Measurements from ENCODE around the gene FICD.
"Not testable (repeated sequence)": the region's sequence is repeated elsewhere in the genome, so short reads cannot be mapped to it uniquely, and the experiment has no call there.

The FICD gene

DNA sequence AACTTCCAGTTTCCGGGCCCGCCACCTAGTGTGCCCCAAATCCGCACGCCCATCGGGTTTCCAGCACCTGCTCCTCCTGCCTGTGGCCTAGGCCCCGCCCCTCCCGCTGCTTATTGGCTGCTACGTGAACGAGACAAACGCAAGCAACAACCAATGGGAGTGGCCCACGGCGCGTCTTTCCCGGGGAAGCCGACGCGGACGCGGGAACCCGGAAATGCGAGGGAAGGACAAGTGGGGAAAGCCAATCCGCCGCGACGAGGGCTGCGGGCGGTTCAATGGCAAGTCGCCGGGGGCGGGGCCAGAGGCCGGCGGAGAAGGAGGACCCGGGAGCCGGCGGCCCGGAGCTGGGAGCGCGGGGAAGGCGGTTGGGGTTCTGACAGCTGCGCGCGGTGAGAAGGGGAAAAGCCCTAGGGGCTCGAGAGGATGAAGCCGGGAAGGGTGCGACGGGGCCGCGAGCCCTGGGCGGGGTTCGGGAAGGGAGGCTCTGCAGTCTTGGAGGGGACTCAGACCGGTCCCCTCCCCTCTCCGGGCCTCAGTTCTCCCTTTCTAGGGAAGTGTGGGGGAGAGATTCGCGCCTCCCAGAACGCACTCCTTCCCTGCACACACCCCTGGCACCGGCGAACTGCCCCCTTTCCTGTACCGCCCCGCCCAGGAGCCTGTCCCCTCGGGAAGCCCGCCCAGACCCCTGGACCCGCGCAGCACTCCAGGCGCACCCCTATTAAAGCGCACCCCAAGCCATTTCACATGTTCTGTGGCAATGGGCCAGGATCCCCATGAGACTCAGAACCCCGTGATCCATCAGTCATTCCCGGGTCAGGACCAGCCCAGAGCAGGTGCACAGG is at the start of gene FICD:
Gene FICD, plus strand, starts transcription at position 305 of the 842 bp plus-strand sequence. CDS start 1,696 bp downstream, outside the sequence.
- DNase-seq (ENCODE audit: low spot score), result peak; percentile 98

DNA sequence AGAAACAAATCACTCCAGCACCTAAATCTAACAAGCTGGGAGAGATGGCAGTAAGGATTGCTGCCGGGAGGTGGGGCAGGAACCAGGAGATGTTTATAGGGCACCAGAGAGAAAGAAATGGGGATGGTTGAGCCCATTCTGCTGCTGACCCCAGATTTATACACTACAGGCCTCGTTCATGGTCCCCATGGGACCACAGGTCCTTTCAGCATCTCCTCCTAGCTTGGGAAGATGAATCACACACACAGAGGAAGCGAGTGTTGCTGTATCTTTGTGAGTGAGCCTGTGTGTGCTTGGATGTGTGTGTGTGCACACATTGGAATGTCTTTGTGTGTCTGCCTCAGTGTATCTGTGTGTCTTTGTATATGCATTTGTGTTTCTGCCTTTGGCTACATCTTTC is 49.7 kb upstream of the FICD start:
- DNase-seq (ENCODE audit: low spot score), result no peak

DNA sequence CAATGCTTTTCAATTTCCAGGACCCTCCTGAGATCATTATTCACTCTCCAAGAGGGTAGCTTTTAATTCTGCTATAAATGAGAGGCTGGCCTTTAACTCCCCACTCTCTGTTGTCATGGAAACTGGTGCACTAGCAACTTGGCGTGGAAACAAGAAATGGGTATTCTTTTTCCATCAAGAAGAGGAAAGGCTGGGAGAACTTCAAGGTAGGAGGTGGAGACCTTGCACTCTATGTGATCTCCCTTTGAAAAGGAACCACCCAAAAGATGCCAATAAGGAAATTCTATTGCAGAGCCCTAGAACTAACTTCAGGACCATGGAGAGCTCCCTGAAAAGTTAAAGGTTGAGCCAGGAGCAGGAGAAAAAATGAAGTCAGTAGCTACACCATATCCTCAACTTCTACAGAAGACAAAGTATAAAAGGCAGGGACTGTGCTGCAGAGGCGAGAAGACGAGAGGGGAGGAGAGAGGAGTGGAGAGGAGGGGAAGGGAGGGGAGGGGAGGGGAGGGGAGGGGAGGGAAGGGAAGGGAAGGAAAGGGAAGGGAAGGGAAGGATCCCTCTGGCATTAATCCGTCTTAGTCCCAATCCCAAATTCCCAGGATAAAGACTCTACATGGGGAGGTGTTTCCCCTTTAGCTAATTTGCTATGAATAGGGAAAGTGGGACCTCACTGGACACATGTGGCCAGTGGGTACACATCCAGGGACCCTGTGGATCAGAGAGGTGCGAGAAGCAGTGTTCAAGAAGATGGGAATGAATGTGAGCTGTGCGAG is 46.7 kb upstream of the FICD start:
- DNase-seq (ENCODE audit: low spot score), result peak; percentile 7

DNA sequence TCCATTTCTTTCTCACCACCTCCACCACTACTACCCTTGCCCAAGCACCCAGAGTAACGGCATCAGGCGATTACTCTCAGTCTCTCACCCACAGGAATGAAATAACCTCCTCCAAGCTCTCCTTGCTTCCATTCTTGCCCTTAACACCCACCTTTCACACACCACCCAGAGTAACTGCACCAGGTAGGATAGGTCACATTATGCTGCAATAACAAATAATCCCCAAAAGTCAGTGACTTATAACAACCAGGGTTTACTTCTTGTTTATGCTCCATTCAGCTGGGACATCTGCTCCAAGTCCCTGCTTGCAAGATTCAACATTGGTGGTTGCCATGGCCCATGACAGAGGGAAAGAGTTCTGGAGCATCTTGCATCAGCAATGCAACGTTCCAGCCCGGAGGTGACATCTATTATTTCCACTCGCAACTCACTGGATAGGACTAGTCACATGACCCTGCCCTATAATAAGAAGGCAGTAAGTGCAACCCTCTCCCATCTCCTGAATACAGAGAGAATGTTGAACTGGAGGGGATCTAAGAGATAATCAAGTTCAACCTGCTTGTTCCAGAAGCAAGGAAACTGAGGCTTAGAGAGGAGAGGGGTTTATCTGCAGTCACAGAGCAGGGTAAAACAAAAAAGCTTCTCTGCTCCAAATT is 41.5 kb upstream of the FICD start:
- DNase-seq (ENCODE audit: low spot score), result no peak

DNA sequence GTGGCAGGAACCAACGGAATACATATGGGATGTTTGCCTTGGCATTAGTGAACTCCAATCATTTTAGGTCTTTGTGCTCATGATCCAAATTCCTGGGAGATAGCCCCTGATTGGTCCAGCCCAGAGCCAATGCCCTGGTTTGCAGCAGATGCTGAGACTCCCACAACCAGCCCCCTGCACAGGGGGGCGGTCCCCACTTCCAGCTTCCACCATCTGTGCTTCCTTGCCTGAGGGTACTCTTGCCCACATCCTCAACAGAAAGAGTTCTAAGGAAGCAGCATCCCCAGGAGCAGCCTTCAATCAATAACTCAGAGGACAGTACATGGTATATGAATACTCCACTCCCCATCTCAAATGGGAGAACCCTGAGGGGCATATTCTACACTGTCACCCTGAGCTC is 39.7 kb upstream of the FICD start:
- DNase-seq (ENCODE audit: low spot score), result no peak

DNA sequence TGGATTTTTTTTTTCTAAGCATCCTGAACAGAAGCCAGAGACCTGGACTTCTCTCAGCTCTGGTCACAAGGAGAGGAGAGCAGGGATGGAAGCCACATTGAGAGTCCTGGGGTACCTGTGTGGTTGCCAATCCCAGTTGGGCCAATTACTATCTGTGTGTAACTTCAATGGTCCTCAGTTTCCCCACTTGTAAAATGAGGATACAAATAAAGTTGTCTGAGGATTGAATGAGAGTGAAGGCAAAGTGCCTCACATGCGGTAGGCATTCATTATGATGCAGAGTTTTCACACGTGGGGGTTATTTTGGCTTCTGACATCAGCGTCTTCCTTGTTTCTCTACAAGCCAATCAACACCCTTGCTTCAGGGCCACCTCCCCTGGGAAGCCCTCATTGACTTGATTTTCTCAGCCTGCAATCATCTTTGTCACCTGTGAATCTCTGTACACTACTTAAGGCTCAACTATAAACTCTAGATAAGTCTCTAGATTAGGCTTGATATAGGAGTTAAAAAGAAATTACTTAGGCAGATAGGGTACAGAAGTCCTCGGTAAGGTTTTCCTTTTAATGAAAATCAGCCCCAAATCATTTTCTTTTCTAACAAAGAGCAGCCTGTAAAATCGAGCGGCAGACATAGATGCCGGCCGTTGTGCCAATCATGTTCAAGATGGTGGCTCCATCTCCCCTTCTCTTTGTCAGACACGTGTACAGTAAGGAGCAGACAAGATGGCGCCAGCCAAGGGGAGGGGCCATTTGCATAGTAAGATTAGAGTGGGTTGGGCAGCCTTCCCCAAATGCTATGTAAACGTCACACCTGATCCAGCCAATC is 37.8 kb upstream of the FICD start:
- DNase-seq (ENCODE audit: low spot score), result no peak

DNA sequence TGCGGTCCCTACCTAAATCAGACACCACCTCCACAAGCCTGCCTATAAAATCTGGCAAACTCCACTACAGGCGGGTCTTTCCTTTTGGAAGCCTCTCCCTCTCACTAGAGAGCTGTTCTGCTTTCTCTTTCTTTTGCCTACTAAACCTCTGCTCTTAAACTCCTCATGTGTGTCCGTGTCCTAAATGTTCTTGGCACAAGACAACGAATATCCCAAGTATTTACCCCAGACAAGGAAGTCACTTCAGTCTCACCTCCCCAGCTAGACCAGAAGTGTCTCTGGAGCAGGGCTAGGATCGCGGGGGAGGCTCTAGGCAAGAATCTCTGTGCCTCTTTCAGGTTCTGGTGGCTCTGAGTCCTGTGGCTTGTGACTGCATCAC is 37.2 kb upstream of the FICD start:
- no peak for DNase-seq (ENCODE audit: low spot score)

DNA sequence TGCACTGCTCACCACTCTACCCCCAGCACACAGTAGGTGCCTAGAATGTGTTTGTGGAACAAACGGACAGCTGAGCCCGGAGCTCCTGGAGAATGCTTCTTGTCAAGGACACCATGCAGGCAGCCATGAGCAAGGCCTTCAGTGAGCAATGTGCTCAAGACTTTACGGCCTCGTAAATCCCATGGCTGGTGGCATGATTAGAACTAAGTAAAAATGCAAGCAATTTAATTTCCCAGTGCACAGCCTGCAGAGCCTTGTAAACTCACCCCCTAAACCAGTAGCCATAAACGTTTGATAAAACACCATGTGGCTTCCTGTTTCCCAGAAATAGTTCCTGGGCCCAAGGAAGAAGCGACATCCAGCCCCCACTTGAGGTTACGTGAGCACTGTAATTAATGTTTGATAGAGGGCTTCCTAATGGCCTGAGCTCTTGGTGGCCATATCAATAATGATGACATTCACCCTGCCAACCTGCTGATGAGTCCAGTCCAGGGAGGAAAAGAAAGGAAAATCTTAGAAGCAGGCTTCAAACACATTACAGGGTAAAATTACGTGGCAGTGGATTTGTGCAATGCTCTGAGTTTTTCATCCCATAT is 36.4 kb upstream of the FICD start:
- DNase-seq (ENCODE audit: low spot score), result no peak

DNA sequence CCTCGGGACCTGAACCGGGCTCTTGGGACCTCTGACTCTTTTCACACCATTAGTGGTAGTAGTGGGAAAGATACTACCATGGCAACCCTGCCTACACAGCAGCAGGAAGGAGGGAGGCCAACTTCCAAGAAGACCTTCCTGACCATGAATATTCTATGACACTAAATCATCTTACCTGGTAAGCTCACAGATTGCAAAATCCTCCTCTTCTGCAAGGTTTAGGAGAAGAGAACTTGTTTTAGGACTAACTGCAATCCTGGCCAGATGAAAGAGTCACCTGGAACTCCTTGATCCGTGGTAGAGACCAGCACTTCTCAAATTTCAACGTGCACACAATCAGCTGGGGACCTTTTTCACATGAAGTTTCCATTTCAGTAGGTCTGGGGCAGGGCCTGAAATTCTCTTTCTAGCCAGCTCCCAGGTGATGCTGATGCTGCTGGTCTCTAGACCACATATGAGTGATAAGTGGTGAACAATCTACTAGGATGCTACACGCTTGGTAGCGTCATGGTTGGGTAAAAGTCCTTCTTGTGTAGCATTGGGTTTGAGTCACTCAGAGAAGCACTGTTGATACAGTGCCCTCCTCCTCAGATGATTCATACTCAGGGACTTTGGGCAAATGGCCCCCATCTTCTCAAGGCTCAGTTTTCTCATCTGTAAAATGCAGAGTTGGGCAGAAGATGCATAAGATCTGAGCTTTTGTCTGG is 35.6 kb upstream of the FICD start:
- no peak for DNase-seq (ENCODE audit: low spot score)

DNA sequence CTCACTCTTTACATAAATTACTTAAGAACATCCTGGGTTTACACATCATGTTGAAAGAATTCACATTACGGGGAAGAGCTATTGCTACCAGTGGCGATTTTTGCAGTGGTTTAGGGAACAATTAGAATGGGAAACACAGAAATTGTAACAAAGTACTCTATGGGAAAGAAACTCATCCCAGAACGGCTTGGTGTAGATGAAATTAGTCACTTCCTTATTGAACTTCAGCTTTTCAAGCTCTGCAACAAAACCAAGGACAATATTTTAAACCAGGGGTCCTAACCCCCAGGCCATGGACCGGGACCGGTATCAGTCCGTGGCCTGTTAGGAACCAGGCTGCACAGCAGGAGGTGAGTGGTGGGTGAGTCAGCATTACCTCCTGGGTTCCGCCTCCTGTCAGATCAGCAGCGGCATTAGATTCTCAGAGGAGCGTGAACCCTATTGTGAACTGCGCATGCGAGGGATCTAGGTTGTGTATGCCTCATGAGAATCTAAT is 32.3 kb upstream of the FICD start:
- DNase-seq (ENCODE audit: low spot score), result no peak

DNA sequence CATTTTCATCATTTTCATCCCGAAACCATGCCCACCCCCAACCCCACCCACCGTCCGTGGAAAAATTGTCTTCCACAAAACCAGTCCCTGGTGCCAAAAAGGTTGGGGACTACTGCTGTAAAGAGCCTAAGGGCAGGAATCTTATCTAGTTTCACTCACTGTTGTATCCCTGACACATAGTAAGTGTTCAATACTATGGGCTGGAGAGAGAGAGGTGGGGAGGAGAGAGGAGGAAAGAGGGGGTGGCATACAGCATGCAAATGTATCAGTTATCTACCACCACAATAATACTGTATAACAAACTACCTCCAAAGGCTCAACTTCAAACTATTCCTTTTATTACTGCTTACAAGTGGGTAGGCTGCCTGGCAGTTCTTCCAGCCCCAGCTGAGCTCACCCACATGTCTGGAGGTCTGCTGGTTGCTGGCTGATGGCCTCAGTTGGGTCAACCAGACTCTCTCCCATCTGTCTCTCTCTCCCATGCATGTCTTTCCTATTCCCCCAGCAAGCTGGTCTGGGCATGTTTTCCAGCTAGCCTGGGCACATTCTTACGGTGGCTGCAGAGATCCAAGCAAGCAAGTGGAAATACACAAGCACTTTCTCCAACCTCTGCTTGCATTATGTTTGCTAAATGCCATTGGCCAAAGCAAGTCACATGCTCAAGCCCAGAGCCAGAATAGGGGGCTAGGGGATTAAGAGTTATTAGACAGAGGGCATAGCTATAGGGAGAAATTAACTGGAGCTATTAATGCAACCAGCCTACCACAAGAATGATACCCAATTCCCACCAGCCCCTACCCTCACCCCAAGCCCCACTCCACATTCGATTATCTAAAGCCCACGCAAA is 31.6 kb upstream of the FICD start:
- DNase-seq (ENCODE audit: low spot score), result no peak

DNA sequence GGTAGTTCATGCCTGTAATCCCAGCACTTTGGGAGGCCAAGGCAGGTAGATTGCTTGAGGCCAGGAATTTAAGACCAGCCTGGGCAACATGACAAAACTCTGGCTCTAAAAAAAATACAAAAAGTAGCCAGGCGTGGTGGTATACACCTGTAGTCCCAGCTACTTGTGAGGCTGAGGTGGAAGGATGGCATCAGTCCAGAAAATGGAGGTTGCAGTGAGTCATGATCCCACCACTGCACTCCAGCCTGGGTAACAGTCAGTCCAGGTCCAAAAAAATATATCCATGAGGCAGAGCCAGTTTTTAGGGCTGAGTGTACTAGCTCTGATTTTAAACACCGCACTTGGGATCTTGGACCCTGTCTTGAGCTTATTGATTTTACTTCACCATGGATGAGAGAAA is 30.6 kb upstream of the FICD start:
- DNase-seq (ENCODE audit: low spot score), result no peak

DNA sequence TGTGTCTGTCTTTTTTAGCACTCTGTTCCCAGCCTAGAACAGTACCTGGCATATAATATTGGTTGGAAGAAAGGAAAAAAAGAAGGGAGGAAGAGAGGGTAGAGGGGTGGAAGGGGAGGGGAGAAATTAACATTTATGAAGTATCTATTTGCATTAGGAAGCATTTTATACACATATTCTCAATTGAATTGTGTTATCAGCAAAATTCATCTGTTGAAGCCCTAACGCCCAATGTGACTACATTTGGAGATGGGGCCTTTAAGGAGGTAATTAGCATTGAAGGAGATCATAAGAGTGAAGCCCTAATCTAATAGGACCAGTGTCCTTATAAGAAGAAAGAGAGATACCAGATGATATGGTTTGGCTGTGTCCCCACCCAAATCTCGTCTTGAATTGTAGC is 30.2 kb upstream of the FICD start:
- no peak for DNase-seq (ENCODE audit: low spot score)

DNA sequence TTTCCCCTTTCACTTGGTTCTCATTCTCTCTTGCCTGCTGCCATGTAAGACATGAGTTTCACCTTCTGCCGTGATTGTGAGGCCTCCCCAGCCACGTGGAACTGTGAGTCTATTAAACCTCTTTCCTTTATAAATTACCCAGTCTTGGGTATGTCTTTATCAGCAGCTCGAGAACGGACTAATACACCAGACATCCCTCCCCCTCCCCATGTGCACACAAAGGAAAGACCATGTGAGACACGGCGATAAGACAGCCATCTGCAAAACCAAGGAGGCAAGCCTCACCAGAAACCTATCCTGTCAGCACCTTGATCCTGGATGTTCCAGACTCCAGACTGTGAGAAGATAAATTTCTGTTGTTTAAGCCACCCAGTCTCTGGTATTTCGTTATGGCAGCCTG is 29.7 kb upstream of the FICD start:
- DNase-seq (ENCODE audit: low spot score), result not testable (repeated sequence)

DNA sequence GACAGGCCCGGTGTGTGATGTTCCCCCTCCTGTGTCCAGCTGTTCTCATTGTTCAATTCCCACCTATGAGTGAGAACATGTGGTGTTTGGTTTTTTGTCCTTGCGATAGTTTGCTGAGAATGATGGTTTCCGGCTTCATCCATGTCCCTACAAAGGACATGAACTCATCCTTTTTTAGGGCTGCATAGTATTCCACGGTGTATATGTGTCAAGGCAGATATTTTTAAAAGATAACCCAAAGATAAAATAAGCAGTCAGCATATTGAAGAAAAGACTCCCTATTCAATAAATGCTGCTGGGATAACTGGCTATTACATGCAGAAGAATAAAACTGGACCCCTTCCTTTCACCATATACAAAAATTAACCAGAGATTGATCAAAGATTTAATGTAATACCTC is 28.0 kb upstream of the FICD start:
- DNase-seq (ENCODE audit: low spot score), result not testable (repeated sequence)

DNA sequence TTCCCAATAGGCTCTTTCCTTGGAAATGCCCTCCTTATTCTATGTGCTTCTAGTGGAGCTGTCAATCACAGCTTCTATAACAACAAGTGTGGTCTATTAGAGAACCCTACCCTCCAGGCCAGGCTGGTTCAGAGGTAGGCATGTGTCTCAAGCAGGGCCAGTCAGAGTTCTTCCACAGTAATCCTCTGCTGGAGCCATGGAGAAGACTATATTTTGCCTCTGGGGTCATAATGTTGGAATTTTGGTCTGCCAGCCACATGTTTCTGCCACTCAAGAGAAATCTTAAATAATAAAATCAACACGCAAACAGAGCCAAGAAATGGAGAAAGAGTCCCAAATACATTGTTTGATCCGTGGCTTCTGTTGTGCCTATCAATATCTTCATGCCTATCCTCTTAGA is 23.8 kb upstream of the FICD start:
- DNase-seq (ENCODE audit: low spot score), result no peak

DNA sequence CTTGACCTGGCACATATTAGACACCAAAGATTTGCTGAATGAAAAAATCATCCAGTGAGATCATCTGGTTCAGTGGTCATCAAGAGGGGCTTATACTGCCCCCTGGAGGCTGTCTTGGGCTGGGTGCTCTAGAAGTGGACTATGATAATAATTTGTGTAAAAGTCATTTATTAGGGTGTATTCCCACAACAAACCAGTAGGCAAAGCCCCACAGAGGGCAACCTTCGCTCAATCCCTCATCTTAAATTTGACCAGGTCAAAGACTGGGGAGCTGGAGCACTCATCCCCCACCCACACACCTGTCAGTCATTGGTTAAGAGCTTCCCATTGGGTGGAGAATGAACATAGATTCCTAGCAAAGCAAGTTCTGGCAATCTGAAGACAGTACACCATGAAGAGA is 20.0 kb upstream of the FICD start:
- DNase-seq (ENCODE audit: low spot score), result peak; percentile 28

DNA sequence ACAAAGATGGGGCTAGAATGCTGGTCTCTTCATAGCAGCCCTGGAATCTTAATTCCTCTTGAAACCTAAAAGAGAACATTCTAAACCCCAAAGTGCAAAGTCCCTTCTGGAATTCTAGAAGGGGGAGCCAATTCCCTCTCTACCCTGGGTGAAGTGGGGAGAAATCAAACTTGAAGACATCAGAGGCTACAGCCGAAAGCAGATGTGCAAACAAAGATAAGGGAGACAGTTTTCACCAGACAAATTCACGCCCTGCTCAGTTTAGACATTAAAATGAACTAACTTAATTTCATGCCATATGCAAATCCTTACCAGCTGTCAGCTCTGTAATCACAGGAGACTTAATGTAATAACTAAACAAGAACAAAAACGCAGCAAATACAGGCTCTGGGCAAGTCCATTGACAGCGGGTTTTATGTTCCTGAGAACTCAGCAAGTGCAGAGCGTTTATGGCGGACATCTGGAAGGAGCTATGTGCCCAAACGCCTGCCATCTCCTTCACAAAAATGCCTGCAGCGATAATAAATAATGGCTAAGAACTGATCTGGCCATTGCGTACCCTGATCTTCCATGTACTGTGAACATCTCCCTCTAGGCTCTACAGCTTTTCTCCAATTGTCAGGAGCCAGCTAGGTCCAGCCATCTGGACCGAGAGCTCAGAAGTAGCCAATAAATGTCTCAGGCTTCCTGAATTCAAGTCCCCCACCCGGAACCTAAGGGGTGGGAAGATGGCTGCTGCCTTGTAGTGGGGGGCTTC is 19.1 kb upstream of the FICD start:
- no peak for DNase-seq (ENCODE audit: low spot score)

DNA sequence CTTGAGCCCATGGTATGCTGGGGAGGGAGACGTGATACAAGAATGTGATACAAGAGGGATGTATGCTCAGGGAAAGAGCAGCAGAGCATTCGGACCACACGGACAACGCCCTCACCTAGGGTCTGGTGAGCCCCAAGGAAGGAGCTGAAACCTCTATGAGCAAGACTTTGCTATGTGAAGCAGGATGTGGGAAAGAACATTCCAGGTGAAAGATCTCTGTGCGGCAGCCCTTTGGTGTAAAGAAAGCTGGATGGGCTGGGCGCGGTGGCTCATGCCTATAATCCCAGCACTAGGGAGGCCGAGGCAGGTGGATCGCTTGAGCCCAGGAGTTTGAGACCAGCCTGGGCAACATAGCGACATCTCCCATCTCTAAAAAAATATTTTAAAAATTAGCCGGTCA is 16.9 kb upstream of the FICD start:
- no peak for DNase-seq (ENCODE audit: low spot score)
